GM06990 (cell line): Measurements from ENCODE around the gene ZNF679.
"Not testable (repeated sequence)": the region's sequence is repeated elsewhere in the genome, so short reads cannot be mapped to it uniquely, and the experiment has no call there.

Experiments
- DNase-seq: peaks from one replicate; pipeline ENCODE4 v3.0.0-alpha.2; 2011; ENCODE audit not compliant: insufficient read length; ENCODE audit errors: extremely low read depth
- H3K27me3 ChIP-seq: replicated peaks from 2 replicates; pipeline ENCODE4 v1.6.0; 2011; ENCODE audit warnings: low read length; ENCODE audit not compliant: control insufficient read depth, insufficient read depth
- H3K36me3 ChIP-seq: 2 replicates; pipeline ENCODE4 v1.5.1; 2011; ENCODE audit warnings: low read length; ENCODE audit not compliant: control insufficient read depth, insufficient read depth
- H3K4me3 ChIP-seq: replicated peaks from 2 replicates; pipeline ENCODE4 v1.5.1; 2011; ENCODE audit warnings: low read depth, mild to moderate bottlenecking, control low read depth, low read length
- TF ChIP-seq, protein P1 (sequence below): IDR thresholded peaks from 2 replicates; pipeline ENCODE4 v1.5.1; 2011; ENCODE audit warnings: low read length, control low read depth, mild to moderate bottlenecking, inconsistent platforms; ENCODE audit not compliant: insufficient read depth, poor library complexity, severe bottlenecking

Gene ZNF679

DNA sequence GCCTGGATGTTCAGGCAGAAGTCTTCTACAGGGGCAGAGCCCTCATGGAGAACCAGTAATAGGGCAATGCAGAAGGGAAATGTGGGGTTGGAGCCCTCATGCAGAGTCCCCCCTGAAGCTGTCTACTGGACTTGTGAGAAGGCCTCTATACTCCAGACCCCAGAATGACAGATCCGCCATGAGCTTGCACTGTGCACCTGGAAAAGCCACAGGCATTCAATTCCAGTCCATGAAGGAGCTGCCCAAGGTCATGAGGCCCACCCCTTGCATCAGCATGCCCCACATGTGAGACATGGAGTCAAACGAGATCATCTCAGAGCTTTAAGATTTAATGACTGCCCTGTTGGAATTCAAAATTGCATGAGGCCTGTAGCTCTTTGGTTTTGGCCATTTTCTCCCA lies 4.9 kb upstream of the ZNF679 start:
- TF ChIP-seq, protein P1, sequence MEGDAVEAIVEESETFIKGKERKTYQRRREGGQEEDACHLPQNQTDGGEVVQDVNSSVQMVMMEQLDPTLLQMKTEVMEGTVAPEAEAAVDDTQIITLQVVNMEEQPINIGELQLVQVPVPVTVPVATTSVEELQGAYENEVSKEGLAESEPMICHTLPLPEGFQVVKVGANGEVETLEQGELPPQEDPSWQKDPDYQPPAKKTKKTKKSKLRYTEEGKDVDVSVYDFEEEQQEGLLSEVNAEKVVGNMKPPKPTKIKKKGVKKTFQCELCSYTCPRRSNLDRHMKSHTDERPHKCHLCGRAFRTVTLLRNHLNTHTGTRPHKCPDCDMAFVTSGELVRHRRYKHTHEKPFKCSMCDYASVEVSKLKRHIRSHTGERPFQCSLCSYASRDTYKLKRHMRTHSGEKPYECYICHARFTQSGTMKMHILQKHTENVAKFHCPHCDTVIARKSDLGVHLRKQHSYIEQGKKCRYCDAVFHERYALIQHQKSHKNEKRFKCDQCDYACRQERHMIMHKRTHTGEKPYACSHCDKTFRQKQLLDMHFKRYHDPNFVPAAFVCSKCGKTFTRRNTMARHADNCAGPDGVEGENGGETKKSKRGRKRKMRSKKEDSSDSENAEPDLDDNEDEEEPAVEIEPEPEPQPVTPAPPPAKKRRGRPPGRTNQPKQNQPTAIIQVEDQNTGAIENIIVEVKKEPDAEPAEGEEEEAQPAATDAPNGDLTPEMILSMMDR = no peak
- DNase-seq = no peak
- Histone ChIP-seq H3K4me3 (no peak overlapping the region), H3K27me3 (no peaks in the 10 kb centered on the region), H3K36me3 (no peaks in the 10 kb centered on the region)

DNA sequence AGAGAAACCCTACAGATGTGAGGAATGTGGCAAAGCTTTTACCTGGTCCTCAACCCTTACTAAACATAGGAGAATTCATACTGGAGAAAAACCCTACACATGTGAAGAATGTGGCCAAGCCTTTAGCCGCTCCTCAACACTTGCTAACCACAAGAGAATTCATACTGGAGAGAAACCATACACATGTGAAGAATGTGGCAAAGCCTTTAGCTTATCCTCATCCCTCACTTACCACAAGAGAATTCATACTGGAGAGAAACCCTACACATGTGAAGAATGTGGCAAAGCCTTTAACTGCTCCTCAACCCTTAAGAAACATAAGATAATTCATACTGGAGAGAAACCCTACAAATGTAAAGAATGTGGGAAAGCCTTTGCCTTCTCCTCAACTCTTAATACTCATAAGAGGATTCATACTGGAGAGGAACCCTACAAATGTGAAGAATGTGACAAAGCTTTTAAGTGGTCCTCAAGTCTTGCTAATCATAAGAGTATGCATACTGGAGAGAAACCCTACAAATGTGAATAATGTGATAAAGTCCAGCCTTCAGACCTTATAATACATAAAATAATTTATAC lies 38.2 kb downstream of the ZNF679 start:
- DNase-seq = no peak
- H3K36me3 ChIP-seq = no peaks in the 10 kb centered on the region
- TF ChIP-seq, protein P1 = no peak
- H3K27me3 ChIP-seq = no peaks in the 10 kb centered on the region
- no peak overlapping the region for H3K4me3 ChIP-seq

- DNase-seq = peak; percentile 4
- Histone ChIP-seq H3K36me3 (no peaks in the 10 kb centered on the region), H3K27me3 (no peaks in the 10 kb centered on the region), H3K4me3 (no peak overlapping the region)
- TF ChIP-seq, protein P1 = no peak
Observed at GRCh38 chr7:64277630-64278029, 49.4 kb downstream of the ZNF679 start.

- no peaks in the 10 kb centered on the region for H3K36me3 ChIP-seq
- no peaks in the 10 kb centered on the region for H3K27me3 ChIP-seq
- no peak overlapping the region for H3K4me3 ChIP-seq
- TF ChIP-seq, protein P1 = no peak
- DNase-seq = no peak
Observed at GRCh38 chr7:64294701-64295420, 66.6 kb downstream of the ZNF679 start.

DNA sequence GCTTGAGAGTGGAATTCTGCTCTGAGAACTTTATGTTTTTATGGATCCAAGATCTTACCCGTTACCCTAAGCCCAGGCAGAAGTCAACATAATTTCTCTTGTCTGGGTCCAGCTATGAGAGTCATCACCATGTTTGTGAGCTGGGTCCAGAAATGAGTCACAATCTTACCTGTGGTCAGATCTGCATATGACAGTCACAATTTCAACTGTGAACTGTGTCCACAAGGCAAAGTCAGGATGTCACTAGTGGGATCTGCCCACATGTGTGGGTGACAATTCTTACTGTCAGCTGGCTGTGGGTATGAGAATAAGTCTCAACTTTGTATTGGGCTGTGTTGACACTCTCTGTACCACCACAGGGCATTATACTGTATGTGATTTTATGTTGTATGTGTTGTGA lies 69.1 kb downstream of the ZNF679 start:
- not testable (repeated sequence) for DNase-seq, H3K4me3 ChIP-seq, H3K36me3 ChIP-seq, H3K27me3 ChIP-seq

- no peaks in the 10 kb centered on the region for H3K27me3 ChIP-seq
- TF ChIP-seq, protein P1 = no peak
- no peak overlapping the region for H3K4me3 ChIP-seq
- no peaks in the 10 kb centered on the region for H3K36me3 ChIP-seq
- no peak for DNase-seq
Observed at GRCh38 chr7:64300641-64301405, 72.5 kb downstream of the ZNF679 start.
